Kidney capillary endothelial cell (primary cell): ENCODE data around the gene SLC10A7.

ENCODE experiments used
- DNase-seq: peaks from one replicate; pipeline ENCODE4 v3.0.0-alpha.2; 2018; ENCODE audit warnings: low spot score

SLC10A7 gene

DNA sequence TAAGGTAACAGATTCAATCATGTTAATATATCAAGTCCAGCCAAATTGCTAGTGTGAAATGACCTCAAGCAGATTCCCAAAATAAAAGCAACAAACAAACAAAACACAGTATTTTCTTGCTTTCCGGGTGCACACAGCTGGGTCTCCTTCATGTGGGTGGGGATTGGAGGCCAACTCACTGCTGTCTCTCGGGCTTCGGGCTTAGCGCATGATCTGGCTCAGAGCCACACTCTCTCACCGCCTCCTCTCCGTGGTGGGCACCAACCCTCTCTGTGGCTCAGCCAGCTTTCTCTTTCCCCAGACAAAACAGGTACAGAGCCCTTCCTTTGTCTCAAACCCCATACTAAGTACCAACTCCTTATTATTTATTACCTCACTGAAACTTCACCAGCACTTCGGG, 310.3 kb downstream of the SLC10A7 start:
- DNase-seq: no peak

DNA sequence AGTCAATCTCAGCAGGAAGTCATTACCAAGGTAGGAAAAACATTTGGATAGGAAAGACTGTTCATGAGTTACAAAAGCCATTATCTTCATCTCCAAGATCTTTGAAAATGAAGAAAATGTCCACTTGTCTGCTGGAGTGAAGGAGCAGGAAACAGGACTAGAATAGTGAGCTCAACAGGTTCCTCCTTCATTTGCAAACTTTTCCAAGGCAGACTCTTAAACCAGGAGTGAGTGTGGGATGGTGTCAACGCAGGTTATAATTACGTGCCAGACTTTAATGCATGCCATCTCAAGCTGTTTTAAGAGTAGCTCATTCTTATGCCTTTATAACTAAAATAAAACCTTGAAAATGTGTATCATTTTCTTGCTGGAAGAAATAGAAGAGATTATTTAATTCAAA, 310.9 kb downstream of the SLC10A7 start:
- no peak for DNase-seq

DNA sequence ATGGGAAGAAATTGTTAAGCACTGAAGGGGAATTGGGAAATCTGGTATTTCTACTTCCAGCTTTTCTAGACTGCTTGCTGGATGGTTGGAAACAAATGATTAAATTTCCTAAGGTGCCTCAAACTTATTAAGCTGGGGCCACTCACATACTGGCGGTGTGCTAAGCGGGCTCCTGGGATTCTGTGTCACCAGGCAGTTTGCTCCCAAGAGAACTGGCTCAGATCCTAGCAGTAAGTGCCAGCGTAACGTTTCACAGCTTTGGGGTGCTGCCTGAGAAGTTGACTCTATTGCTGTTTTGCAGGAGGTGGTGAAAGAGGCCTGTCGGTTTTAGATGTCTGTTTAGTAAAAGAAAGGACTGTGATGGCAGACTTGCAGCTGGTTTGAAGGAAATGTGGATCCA, 314.3 kb downstream of the SLC10A7 start:
- no peak for DNase-seq
